Uterus (tissue), 4 donors: Measurements from ENCODE around the gene CLIP3. TPM values are rescaled to one million over a fixed set of nuclear protein-coding genes. Genes with fewer than 3 reads are reported as not detected.
A peak's percentile ranks its signal among the peaks of the same experiment; 100 is the strongest.

ENCODE experiments used
- DNase-seq, 2 donors: peaks; one replicate each; pipeline ENCODE4 v3.0.0-alpha.2; 2019 to 2020
- H3K27ac ChIP-seq, 2 donors: fragments of 200-600 bp; sonication (generic); 1 replicate in 1 of 2; 2 replicates in 1 of 2; pipeline ENCODE4 v1.5.1; 2016 to 2018
- H3K27me3 ChIP-seq, 2 donors: fragments of 200-600 bp; sonication (generic); one replicate each; pipeline ENCODE4 v1.5.1; 2018 to 2019; ENCODE audit warnings: control low read depth in 1 of 2
- H3K36me3 ChIP-seq, 2 donors: fragments of 200-600 bp; sonication (generic); one replicate each; pipeline ENCODE4 v1.5.1; 2019; ENCODE audit warnings: control low read depth in 1 of 2
- H3K4me1 ChIP-seq, 2 donors: fragments of 200-600 bp; sonication (generic); one replicate each; pipeline ENCODE4 v1.5.1; 2018 to 2019; ENCODE audit warnings: control low read depth in 1 of 2
- H3K4me3 ChIP-seq, 2 donors: fragments of 200-600 bp; sonication (generic); 1 replicate in 1 of 2; 2 replicates in 1 of 2; pipeline ENCODE4 v1.5.1; 2018 to 2019; ENCODE audit warnings: mild to moderate bottlenecking in 1 of 2
- H3K9me3 ChIP-seq, 2 donors: fragments of 200-600 bp; sonication (generic); one replicate each; pipeline ENCODE4 v1.5.1; 2019; ENCODE audit warnings: control low read depth in 1 of 2
- CTCF ChIP-seq, 4 experiments: fragments of 200-600 bp in 2 of 4; fragments of 450-650 bp in 2 of 4; sonication (generic) in 2 of 4; IDR thresholded peaks; one replicate each; pipeline ENCODE4 v1.5.1; 2016 to 2019; ENCODE audit warnings: antibody characterized with exemption in 4 of 4, mild to moderate bottlenecking in 2 of 4, moderate library complexity in 1 of 4
- POLR2A ChIP-seq, 2 donors: fragments of 450-650 bp; IDR thresholded peaks; one replicate each; pipeline ENCODE4 v1.6.1; 2016; ENCODE audit warnings: antibody characterized with exemption in 2 of 2, mild to moderate bottlenecking in 1 of 2, moderate library complexity in 1 of 2
- intact Hi-C: fragments of 100-400 bp; cut with DNase I; formaldehyde crosslinking; loops from one replicate; pipeline ENCODE4 v1.15.1; 2023; ENCODE audit warnings: low total_unique reads
- total RNA-seq, 4 donors: library from RNA; depleted of rRNA in 3 of 4; stranded (reverse); fragments of >200 nt in 3 of 4; gene quantifications; one replicate each; pipeline versions ENCODE4 v1.1.0 to v1.2.4, GENCODE V29; 2014 to 2023
- donor health status: DM: yes; HTN: yes; CAD: no.

Gene CLIP3
- total RNA-seq, 4 donors from 2014 or later: 4.4 to 82.5 (median 34.8) TPM

GRCh38 chr19:36013280-36014011 is 19.2 kb downstream of the CLIP3 start:
- intact Hi-C loops: no loop called here
- Histone ChIP-seq H3K4me3 (peak overlapping the region; percentile 73), H3K27me3 (no peaks in the 10 kb centered on the region), H3K4me1 (peaks cover 0 to 11% of the 10 kb centered on the region in 2 donors), H3K36me3 (no peaks in the 10 kb centered on the region), H3K27ac (peak overlapping the region; percentile 61 to 91), H3K9me3 (no peaks in the 10 kb centered on the region)
- no peak for TF ChIP-seq POLR2A (IDR thresholded peaks at IDR 0.05)
- no peak for TF ChIP-seq CTCF (IDR thresholded peaks at IDR 0.05)
- no peak for DNase-seq

GRCh38 chr19:36010402-36010801 is 22.3 kb downstream of the CLIP3 start:
- Histone ChIP-seq H3K27me3 (no peaks in the 10 kb centered on the region), H3K27ac (no peak overlapping the region), H3K4me3 (no peak overlapping the region), H3K36me3 (no peaks in the 10 kb centered on the region), H3K4me1 (peaks cover 0 to 11% of the 10 kb centered on the region in 2 donors), H3K9me3 (no peaks in the 10 kb centered on the region)
- TF ChIP-seq POLR2A (IDR thresholded peaks at IDR 0.05) (no peak), CTCF (IDR thresholded peaks at IDR 0.05) (no peak)
- intact Hi-C loops: no loop called here
- no peak for DNase-seq

GRCh38 chr19:36009633-36010379 is 22.9 kb downstream of the CLIP3 start:
- TF ChIP-seq CTCF (IDR thresholded peaks at IDR 0.05) (no peak), POLR2A (IDR thresholded peaks at IDR 0.05) (no peak)
- Histone ChIP-seq H3K4me3 (peak overlapping the region; percentile 22 to 42), H3K9me3 (no peaks in the 10 kb centered on the region), H3K36me3 (no peaks in the 10 kb centered on the region), H3K27ac (peak overlapping the region; percentile 23 to 67), H3K4me1 (peaks cover 0 to 9% of the 10 kb centered on the region in 2 donors), H3K27me3 (no peaks in the 10 kb centered on the region)
- intact Hi-C loops: no loop called here
- DNase-seq: no peak

- Histone ChIP-seq H3K27me3 (no peaks in the 10 kb centered on the region), H3K4me3 (peak overlapping the region; percentile 22 to 42), H3K4me1 (peaks cover 0 to 5% of the 10 kb centered on the region in 2 donors), H3K36me3 (no peaks in the 10 kb centered on the region), H3K27ac (peak overlapping the region; percentile 23 to 67), H3K9me3 (no peaks in the 10 kb centered on the region)
- DNase-seq: peak; percentile 60 to 69
- intact Hi-C loops: no loop called here
- peak in 1 of 2 donors; percentile 42 for TF ChIP-seq POLR2A (IDR thresholded peaks at IDR 0.05)
- no peak for TF ChIP-seq CTCF (IDR thresholded peaks at IDR 0.05)
These were observed 23.5 kb downstream of the CLIP3 start for GRCh38 chr19:36009220-36009619.
